ENCODE data around the gene NPFFR1.

- no peak for TF ChIP-seq POLR2A (IDR thresholded peaks at IDR 0.05)
- no peak for TF ChIP-seq CTCF (IDR thresholded peaks at IDR 0.05)
- no peak for TF ChIP-seq POLR2AphosphoS5 (IDR thresholded peaks at IDR 0.05; ENCODE audit: insufficient read depth in 1 of 2, low read depth in 1 of 2)
These were observed at the start of gene NPFFR1 for GRCh38 chr10:70283445-70284399.
